ENCODE measurements around the gene ANTXR2.

DNA sequence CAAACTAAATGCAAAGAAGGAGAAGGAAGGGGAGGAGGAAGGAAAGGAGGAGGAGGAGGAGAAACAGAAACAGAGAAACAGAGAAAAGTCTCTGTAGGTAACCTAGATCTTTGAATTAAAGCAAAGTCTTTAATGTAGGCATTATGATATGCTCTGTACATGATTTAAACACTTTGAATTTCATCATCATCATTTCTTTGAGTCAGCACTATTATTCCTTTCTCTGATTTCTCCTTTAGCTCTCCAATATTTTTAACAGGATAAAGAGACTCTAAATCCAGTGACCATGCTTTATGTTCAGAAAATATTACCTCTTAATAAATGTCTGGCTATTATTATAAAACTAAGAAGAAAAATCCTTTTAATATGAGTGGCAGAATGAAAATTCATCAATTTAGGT lies 124.3 kb downstream of the ANTXR2 start:
- TF ChIP-seq, protein P1, sequence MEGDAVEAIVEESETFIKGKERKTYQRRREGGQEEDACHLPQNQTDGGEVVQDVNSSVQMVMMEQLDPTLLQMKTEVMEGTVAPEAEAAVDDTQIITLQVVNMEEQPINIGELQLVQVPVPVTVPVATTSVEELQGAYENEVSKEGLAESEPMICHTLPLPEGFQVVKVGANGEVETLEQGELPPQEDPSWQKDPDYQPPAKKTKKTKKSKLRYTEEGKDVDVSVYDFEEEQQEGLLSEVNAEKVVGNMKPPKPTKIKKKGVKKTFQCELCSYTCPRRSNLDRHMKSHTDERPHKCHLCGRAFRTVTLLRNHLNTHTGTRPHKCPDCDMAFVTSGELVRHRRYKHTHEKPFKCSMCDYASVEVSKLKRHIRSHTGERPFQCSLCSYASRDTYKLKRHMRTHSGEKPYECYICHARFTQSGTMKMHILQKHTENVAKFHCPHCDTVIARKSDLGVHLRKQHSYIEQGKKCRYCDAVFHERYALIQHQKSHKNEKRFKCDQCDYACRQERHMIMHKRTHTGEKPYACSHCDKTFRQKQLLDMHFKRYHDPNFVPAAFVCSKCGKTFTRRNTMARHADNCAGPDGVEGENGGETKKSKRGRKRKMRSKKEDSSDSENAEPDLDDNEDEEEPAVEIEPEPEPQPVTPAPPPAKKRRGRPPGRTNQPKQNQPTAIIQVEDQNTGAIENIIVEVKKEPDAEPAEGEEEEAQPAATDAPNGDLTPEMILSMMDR (IDR thresholded peaks at IDR 0.05): no peak
- TF ChIP-seq POLR2A (IDR thresholded peaks at IDR 0.05): no peak

Measured in Peyer's patch (tissue), 4 donors.